Glutamatergic neuron (in vitro differentiated cells): ENCODE data around the gene CHD2. TPM values are rescaled to one million over a fixed set of nuclear protein-coding genes. Genes with fewer than 3 reads are reported as not detected.
A peak's percentile ranks its signal among the peaks of the same experiment; 100 is the strongest.

ENCODE experiments used
- DNase-seq: peaks from one replicate; pipeline ENCODE4 v3.0.0; 2022
- H3K27ac Mint-ChIP-seq: one replicate; pipeline ENCODE4 v1.8.0; 2020; ENCODE audit warnings: mild to moderate bottlenecking, mixed read lengths, inconsistent platforms; ENCODE audit not compliant: unreplicated experiment
- H3K27me3 Mint-ChIP-seq: one replicate; pipeline ENCODE4 v1.8.0; 2020; ENCODE audit warnings: mild to moderate bottlenecking, moderate library complexity, mixed read lengths, inconsistent platforms; ENCODE audit not compliant: unreplicated experiment
- H3K36me3 Mint-ChIP-seq: one replicate; pipeline ENCODE4 v1.8.0; 2020; ENCODE audit warnings: mild to moderate bottlenecking, mixed read lengths, inconsistent platforms; ENCODE audit not compliant: unreplicated experiment
- H3K4me1 Mint-ChIP-seq: one replicate; pipeline ENCODE4 v1.8.0; 2020; ENCODE audit warnings: mild to moderate bottlenecking, low read depth, mixed read lengths, inconsistent platforms; ENCODE audit not compliant: unreplicated experiment
- H3K4me3 Mint-ChIP-seq: one replicate; pipeline ENCODE4 v1.8.0; 2020; ENCODE audit warnings: mild to moderate bottlenecking, mixed read lengths, inconsistent platforms; ENCODE audit not compliant: unreplicated experiment
- H3K9me3 Mint-ChIP-seq: one replicate; pipeline ENCODE4 v1.8.0; 2020; ENCODE audit warnings: mild to moderate bottlenecking, moderate library complexity, mixed read lengths, inconsistent platforms; ENCODE audit not compliant: unreplicated experiment
- CTCF ChIP-seq: fragments of 200-600 bp; sonication (generic); IDR thresholded peaks from one replicate; pipeline ENCODE4 v1.5.0; 2021; ENCODE audit not compliant: partially characterized antibody, unreplicated experiment
- long read RNA-seq: library from polyadenylated mRNA; unstranded; transcript quantifications from one replicate; pipeline ENCODE4 v2.0.0, GENCODE V29; 2020; ENCODE audit not compliant: unreplicated experiment
- total RNA-seq: library from RNA; stranded (reverse); fragmentation: NEBNext Ultra II Directional; extraction: Animal tissue kit (Norgen Biotek cat#: 25700); gene quantifications from one replicate; pipeline ENCODE4 v1.2.1, GENCODE V29; 2021; ENCODE audit not compliant: unreplicated experiment

The CHD2 gene
- 201 TPM for total RNA-seq
- long read RNA-seq, partial matches to known transcripts, result 7 of 9 reads
- long read RNA-seq, other reads (novel, unspliced or antisense), result 2 of 9 reads

DNA sequence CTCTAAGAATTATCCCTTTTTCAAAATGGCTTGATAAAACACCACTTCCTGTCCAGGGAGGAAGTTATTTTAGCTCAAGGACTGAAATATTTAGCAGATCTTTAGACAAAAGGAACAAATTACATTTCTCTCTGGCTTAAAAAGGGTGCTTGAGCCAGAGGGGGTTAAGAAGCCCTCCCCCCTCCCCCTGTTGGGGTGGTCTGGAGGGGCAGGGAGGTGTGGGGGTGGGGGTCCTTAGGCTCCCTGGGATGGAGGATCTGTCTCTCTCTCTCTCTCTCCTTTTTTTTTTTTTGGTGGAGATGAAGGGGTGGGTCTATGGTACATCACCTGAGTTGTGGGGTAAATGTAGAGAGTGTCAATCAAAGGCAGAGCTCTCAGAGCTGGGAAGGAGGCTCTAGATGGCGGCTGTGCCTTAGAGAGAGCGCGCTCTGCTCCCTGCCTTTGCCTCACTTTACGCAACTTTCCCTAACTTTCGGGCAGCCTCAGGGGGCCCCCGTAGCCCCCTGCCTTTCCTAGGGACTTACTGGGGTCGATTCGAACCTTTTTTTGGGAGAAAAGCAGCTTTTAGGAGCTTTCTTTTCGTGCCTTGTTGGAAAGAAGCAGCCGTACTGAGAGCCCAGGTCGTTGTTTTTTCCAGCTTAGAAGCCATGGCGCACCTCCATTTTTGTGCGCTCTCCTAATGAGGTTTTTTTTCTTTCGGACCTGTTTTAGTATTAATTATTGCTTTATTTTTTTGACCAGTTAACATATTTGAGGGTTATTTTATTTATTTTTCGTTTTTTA, at the start of gene CHD2:
Gene CHD2 (plus strand): TSS at position 377 of the 783 bp plus-strand sequence. CDS start 914 bp downstream, outside the sequence.
- peak; percentile 6 for TF ChIP-seq CTCF
- Mint-ChIP-seq H3K9me3 (peaks cover 28% of the 10 kb centered on the region), H3K27ac (peak within 1 kb of the TSS; percentile 98), H3K4me3 (peak within 1 kb of the TSS; percentile 98), H3K4me1 (peaks cover 13% of the 10 kb centered on the region), H3K36me3 (peaks cover 8% of the 10 kb centered on the region), H3K27me3 (peaks cover 26% of the 10 kb centered on the region)
- peak; percentile 71 for DNase-seq

DNA sequence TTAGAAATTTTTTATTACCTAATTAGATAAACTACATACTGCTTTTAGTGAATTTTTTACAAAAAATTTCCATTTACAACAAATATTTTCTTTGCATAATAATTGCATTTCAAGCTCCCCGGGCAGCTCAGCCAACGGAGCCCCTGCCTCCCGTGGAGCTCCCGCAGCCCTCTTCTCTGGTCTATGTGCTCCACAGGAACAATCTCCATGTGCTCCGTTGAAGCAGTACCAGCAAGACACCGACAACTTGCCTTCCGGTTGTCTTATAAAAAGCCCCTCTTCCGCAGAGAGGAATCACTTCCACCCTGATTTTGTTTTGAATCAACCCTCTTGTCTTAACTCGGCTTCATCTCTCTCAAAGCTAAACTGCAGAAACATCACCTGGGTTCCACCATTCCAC, 46.9 kb upstream of the CHD2 start:
- Mint-ChIP-seq H3K9me3 (peaks cover 2% of the 10 kb centered on the region), H3K36me3 (peaks cover 4% of the 10 kb centered on the region)

DNA sequence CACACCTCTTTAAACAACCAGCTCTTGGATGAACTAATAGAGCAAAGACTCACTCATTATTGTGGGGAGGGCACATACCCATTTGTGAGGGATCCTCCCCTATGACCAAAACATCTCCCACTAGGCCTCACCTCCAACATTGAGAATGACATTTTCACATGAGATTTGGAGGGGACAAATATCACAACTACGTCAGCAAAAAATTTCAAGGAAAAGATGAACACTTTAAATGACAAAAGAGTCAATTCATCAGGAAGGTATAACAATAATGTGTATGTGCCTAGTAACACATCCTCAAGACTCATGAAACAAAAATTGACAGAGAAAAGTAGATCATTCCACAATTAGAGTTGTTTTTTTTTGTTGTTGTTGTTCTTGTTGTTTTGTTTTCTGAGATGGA, 38.4 kb upstream of the CHD2 start:
- TF ChIP-seq CTCF, result no peak
- Mint-ChIP-seq H3K36me3 (peaks cover 10% of the 10 kb centered on the region), H3K27ac (no peak overlapping the region), H3K4me3 (no peak overlapping the region), H3K27me3 (peaks cover 4% of the 10 kb centered on the region), H3K4me1 (no peaks in the 10 kb centered on the region), H3K9me3 (peaks cover 10% of the 10 kb centered on the region)
- DNase-seq, result no peak

More for the DNA sequence above, 46.9 kb upstream of the CHD2 start:
- H3K27me3 Mint-ChIP-seq, result no peaks in the 10 kb centered on the region
- H3K27ac Mint-ChIP-seq, result peak overlapping the region; percentile 78
- no peak for DNase-seq
- TF ChIP-seq CTCF, result no peak
- H3K4me1 Mint-ChIP-seq, result peaks cover 10% of the 10 kb centered on the region
- H3K4me3 Mint-ChIP-seq, result no peak overlapping the region

GRCh38 chr15:92864127-92864814, 35.9 kb upstream of the CHD2 start:
- H3K4me3 Mint-ChIP-seq, result no peak overlapping the region
- no peak overlapping the region for H3K27ac Mint-ChIP-seq
- H3K27me3 Mint-ChIP-seq, result peaks cover 4% of the 10 kb centered on the region
- no peak for TF ChIP-seq CTCF
- H3K9me3 Mint-ChIP-seq, result peaks cover 10% of the 10 kb centered on the region
- no peak for DNase-seq
- H3K36me3 Mint-ChIP-seq, result peaks cover 10% of the 10 kb centered on the region
- no peaks in the 10 kb centered on the region for H3K4me1 Mint-ChIP-seq
